Fibroblast of lung (primary cell): ENCODE results near the gene APOD.

ENCODE experiments used
- CTCF ChIP-seq, 2 donors: IDR thresholded peaks in 1 of 2; conservative IDR thresholded peaks in 1 of 2; 1 replicate in 1 of 2; 2 replicates in 1 of 2; pipeline ENCODE4 v1.5.1; 2011 to 2012; ENCODE audit warnings: low read length in 2 of 2, control low read depth in 1 of 2, inconsistent platforms in 1 of 2, low read depth in 1 of 2, mild to moderate bottlenecking in 1 of 2
- EZH2 ChIP-seq: IDR thresholded peaks from 2 replicates; pipeline ENCODE4 v1.5.1; 2012; ENCODE audit warnings: low read length, control low read depth, mild to moderate bottlenecking; ENCODE audit errors: missing control alignments

GRCh38 chr3:195597229-195597628 is 13.5 kb upstream of the APOD start:
- TF ChIP-seq CTCF (conservative IDR thresholded peaks at IDR 0.05 in 1 of 2, IDR thresholded peaks at IDR 0.05 in 1 of 2; ENCODE audit: low read depth in 1 of 2, low read length in 2 of 2), result no peak
- no peak for TF ChIP-seq EZH2
